HG02885 (cell line): ENCODE data around the gene SORCS2.
"Not testable (repeated sequence)": the region's sequence is repeated elsewhere in the genome, so short reads cannot be mapped to it uniquely, and the experiment has no call there.

Source experiments
- ATAC-seq: cut with Tn5 transposase; IDR thresholded peaks from one replicate; pipeline ENCODE4 v1.9.1; 2021; ENCODE audit warnings: mild to moderate bottlenecking; ENCODE audit not compliant: unreplicated experiment, poor library complexity

Gene SORCS2

GRCh38 chr4:7575426-7575825, 383.1 kb downstream of the SORCS2 start:
- ATAC-seq, result no peak

GRCh38 chr4:7577361-7578039, 385.2 kb downstream of the SORCS2 start:
- ATAC-seq, result not testable (repeated sequence)

- ATAC-seq, result no peak
Observed at GRCh38 chr4:7581477-7581876, 389.1 kb downstream of the SORCS2 start.

GRCh38 chr4:7582313-7583097, 390.2 kb downstream of the SORCS2 start:
- no peak for ATAC-seq

- no peak for ATAC-seq
Observed at GRCh38 chr4:7584098-7584497, 391.8 kb downstream of the SORCS2 start.

GRCh38 chr4:7584606-7585159, 392.3 kb downstream of the SORCS2 start:
- ATAC-seq, result no peak

GRCh38 chr4:7585768-7586167, 393.4 kb downstream of the SORCS2 start:
- ATAC-seq, result no peak

- ATAC-seq, result no peak
Observed at GRCh38 chr4:7587433-7588405, 395.4 kb downstream of the SORCS2 start.

GRCh38 chr4:7590189-7590588, 397.9 kb downstream of the SORCS2 start:
- no peak for ATAC-seq

- ATAC-seq, result no peak
Observed at GRCh38 chr4:7590899-7591298, 398.6 kb downstream of the SORCS2 start.

- no peak for ATAC-seq
Observed at GRCh38 chr4:7591409-7592053, 399.2 kb downstream of the SORCS2 start.

GRCh38 chr4:7593646-7594412, 401.5 kb downstream of the SORCS2 start:
- ATAC-seq, result no peak

GRCh38 chr4:7595934-7596461, 403.7 kb downstream of the SORCS2 start:
- ATAC-seq, result no peak

- no peak for ATAC-seq
Observed at GRCh38 chr4:7596918-7597606, 404.7 kb downstream of the SORCS2 start.

GRCh38 chr4:7598939-7599790, 406.8 kb downstream of the SORCS2 start:
- no peak for ATAC-seq

- ATAC-seq, result no peak
Observed at GRCh38 chr4:7600247-7600646, 407.9 kb downstream of the SORCS2 start.

- ATAC-seq, result not testable (repeated sequence)
Observed at GRCh38 chr4:7602166-7602565, 409.8 kb downstream of the SORCS2 start.
